ENCODE measurements around the gene BCL2L1.
"Not testable (repeated sequence)": the region's sequence is repeated elsewhere in the genome, so short reads cannot be mapped to it uniquely, and the experiment has no call there.

BCL2L1 gene

GRCh38 chr20:31673943-31674463 is 48.7 kb downstream of the BCL2L1 start:
- peak; percentile 19 for DNase-seq

GRCh38 chr20:31673435-31673834 is 49.2 kb downstream of the BCL2L1 start:
- no peak for DNase-seq

- no peak for DNase-seq
Observed at GRCh38 chr20:31671324-31671723, 51.3 kb downstream of the BCL2L1 start.

- DNase-seq, result no peak
Observed at GRCh38 chr20:31670371-31671228, 52.1 kb downstream of the BCL2L1 start.

GRCh38 chr20:31669876-31670275 is 52.8 kb downstream of the BCL2L1 start:
- DNase-seq, result no peak

GRCh38 chr20:31668944-31669343 is 53.7 kb downstream of the BCL2L1 start:
- not testable (repeated sequence) for DNase-seq

GRCh38 chr20:31667315-31668285 is 55.1 kb downstream of the BCL2L1 start:
- DNase-seq, result no peak

- DNase-seq, result peak; percentile 23
Observed at GRCh38 chr20:31666258-31667042, 56.2 kb downstream of the BCL2L1 start.

GRCh38 chr20:31665753-31666152 is 56.9 kb downstream of the BCL2L1 start:
- no peak for DNase-seq

GRCh38 chr20:31664696-31665354 is 57.8 kb downstream of the BCL2L1 start:
- DNase-seq, result no peak

GRCh38 chr20:31663838-31664695 is 58.6 kb downstream of the BCL2L1 start:
- no peak for DNase-seq

- no peak for DNase-seq
Observed at GRCh38 chr20:31663524-31663837, 59.2 kb downstream of the BCL2L1 start.

GRCh38 chr20:31662372-31662854 is 60.3 kb downstream of the BCL2L1 start:
- DNase-seq, result no peak

- DNase-seq, result peak; percentile 88
Observed at GRCh38 chr20:31661625-31662371, 60.9 kb downstream of the BCL2L1 start.

- DNase-seq, result no peak
Observed at GRCh38 chr20:31654534-31654933, 68.1 kb downstream of the BCL2L1 start.

- no peak for DNase-seq
Observed at GRCh38 chr20:31653561-31653960, 69.1 kb downstream of the BCL2L1 start.

GRCh38 chr20:31652917-31653396 is 69.7 kb downstream of the BCL2L1 start:
- no peak for DNase-seq

GRCh38 chr20:31648104-31648503 is 74.6 kb downstream of the BCL2L1 start:
- DNase-seq, result not testable (repeated sequence)

GRCh38 chr20:31644701-31645100 is 78.0 kb downstream of the BCL2L1 start:
- no peak for DNase-seq

- DNase-seq, result no peak
Observed at GRCh38 chr20:31643522-31643921, 79.1 kb downstream of the BCL2L1 start.

Measured in CD4-positive, alpha-beta T cell treated with Interleukin-6 for 4 hours (primary cell).